CD4-positive, alpha-beta T cell (primary cell): ENCODE data around the gene THBS2. TPM values are rescaled to one million over a fixed set of nuclear protein-coding genes. Genes with fewer than 3 reads are reported as not detected.

Experiments
- ATAC-seq: fragments of 200-7000 bp; cut with Tn5 transposase; one replicate; pipeline ENCODE4 v1.10.0; 2022; ENCODE audit warnings: mild to moderate bottlenecking; ENCODE audit not compliant: poor library complexity
- CTCF ChIA-PET: fragments of 350-600 bp; sonication (Branson Sonifier 250); formaldehyde crosslinking; loops from one replicate; lab custom pipeline; 2021; ENCODE audit warnings: antibody characterized with exemption, inconsistent platforms; lab: Charles Lee
- POLR2A ChIA-PET: fragments of 350-600 bp; sonication (Branson Sonifier 250); formaldehyde crosslinking; loops from one replicate; lab custom pipeline; 2021; ENCODE audit warnings: antibody characterized with exemption, inconsistent platforms; lab: Charles Lee
- DNase-seq, 14 experiments: peaks; one replicate each; pipeline ENCODE4 v3.0.0-alpha.2; 2013 to 2020; ENCODE audit warnings: mixed read lengths in 2 of 14
- H3K27ac ChIP-seq, 2 donors: one replicate each; pipeline versions ENCODE4 v1.5.1 to v1.7.0; 2013; ENCODE audit warnings: low read length in 2 of 2, low read depth in 1 of 2, mild to moderate bottlenecking in 1 of 2
- H3K27me3 ChIP-seq, 2 experiments: 1 replicate in 1 of 2; 2 replicates in 1 of 2; pipeline versions ENCODE4 v1.6.1 to v1.7.0; 2013; ENCODE audit warnings: low read length in 2 of 2, control low read depth in 1 of 2, mild to moderate bottlenecking in 1 of 2, moderate library complexity in 1 of 2; ENCODE audit not compliant: insufficient read depth in 2 of 2, control insufficient read depth in 1 of 2
- H3K36me3 ChIP-seq: one replicate; pipeline ENCODE4 v1.6.1; 2013; ENCODE audit warnings: low read length, control low read depth; ENCODE audit not compliant: insufficient read depth
- H3K4me1 ChIP-seq: one replicate; pipeline ENCODE4 v1.6.1; 2013; ENCODE audit warnings: low read length, control low read depth; ENCODE audit not compliant: insufficient read depth
- H3K4me3 ChIP-seq: one replicate; pipeline ENCODE4 v1.5.1; 2013; ENCODE audit warnings: mild to moderate bottlenecking, low read length, moderate library complexity
- H3K9me3 ChIP-seq, 2 experiments: 1 replicate in 1 of 2; 2 replicates in 1 of 2; pipeline versions ENCODE4 v1.6.1 to v1.7.0; 2013; ENCODE audit warnings: low read length in 2 of 2, mild to moderate bottlenecking in 2 of 2, control low read depth in 1 of 2, moderate library complexity in 1 of 2; ENCODE audit not compliant: control insufficient read depth in 1 of 2, insufficient read depth in 1 of 2
- H3K27ac Mint-ChIP-seq: one replicate; pipeline ENCODE4 v1.8.0; 2020; ENCODE audit warnings: mixed read lengths
- H3K27me3 Mint-ChIP-seq: one replicate; pipeline ENCODE4 v1.8.0; 2021; ENCODE audit warnings: mixed read lengths
- H3K36me3 Mint-ChIP-seq: one replicate; pipeline ENCODE4 v1.8.0; 2021; ENCODE audit warnings: low read depth, mixed read lengths
- H3K4me1 Mint-ChIP-seq: one replicate; pipeline ENCODE4 v1.8.0; 2021; ENCODE audit warnings: low read depth, mixed read lengths
- H3K4me3 Mint-ChIP-seq: one replicate; pipeline ENCODE4 v1.8.0; 2020; ENCODE audit warnings: mild to moderate bottlenecking, mixed read lengths
- H3K9me3 Mint-ChIP-seq: one replicate; pipeline ENCODE4 v1.8.0; 2020; ENCODE audit warnings: mixed read lengths
- intact Hi-C, 2 experiments: fragments of 100-400 bp; cut with DNase I in 1 of 2; cut with micrococcal nuclease in 1 of 2; formaldehyde crosslinking; loops; one replicate each; pipeline versions ENCODE4 v1.15.1 to v1.9.0; 2023 to 2025; cut with DNase I, micrococcal nuclease
- total RNA-seq, 174 experiments: library from RNA in 2 of 174; stranded (reverse) in 2 of 174; gene quantifications; one replicate each; pipeline ENCODE4 v1.2.3 and lab custom pipeline; 2021 to 2026
- TF ChIP-seq, protein P1 (sequence below): fragments of 200-600 bp; IDR thresholded peaks from one replicate; pipeline ENCODE4 v1.8.0; 2022; ENCODE audit warnings: antibody characterized with exemption, mild to moderate bottlenecking

Gene THBS2
- total RNA-seq, 2 experiments from 2014 or later = not detected

DNA sequence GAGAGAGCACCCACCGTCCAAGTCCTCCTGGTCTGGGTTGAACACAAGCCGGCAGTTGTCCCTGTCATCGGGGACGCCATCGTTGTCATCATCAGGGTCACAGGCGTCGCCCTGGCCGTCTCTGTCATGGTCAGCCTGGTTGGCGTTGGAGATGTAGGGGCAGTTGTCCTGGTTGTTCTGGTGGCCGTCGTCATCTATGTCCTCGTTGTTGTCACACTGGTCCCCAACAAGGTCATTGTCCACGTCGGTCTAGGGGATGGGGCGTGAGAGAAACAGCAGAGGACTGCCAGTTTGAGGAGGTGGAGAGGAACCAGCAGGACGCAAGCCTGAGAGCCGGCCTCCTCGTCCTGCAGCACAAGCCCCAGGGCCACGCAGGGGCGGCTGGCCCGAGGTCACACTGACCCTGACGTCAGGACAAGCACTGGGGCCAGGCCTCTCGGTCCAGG, 28.5 kb downstream of the THBS2 start:
- Histone ChIP-seq H3K27ac (no peak overlapping the region), H3K4me1 (no peaks in the 10 kb centered on the region), H3K36me3 (no peaks in the 10 kb centered on the region), H3K27me3 (no peaks in the 10 kb centered on the region), H3K4me3 (no peak overlapping the region), H3K9me3 (peaks cover 0 to 16% of the 10 kb centered on the region in 2 experiments)
- ChIA-PET POLR2A (no interaction called here), CTCF (no interaction called here)
- TF ChIP-seq, protein P1, sequence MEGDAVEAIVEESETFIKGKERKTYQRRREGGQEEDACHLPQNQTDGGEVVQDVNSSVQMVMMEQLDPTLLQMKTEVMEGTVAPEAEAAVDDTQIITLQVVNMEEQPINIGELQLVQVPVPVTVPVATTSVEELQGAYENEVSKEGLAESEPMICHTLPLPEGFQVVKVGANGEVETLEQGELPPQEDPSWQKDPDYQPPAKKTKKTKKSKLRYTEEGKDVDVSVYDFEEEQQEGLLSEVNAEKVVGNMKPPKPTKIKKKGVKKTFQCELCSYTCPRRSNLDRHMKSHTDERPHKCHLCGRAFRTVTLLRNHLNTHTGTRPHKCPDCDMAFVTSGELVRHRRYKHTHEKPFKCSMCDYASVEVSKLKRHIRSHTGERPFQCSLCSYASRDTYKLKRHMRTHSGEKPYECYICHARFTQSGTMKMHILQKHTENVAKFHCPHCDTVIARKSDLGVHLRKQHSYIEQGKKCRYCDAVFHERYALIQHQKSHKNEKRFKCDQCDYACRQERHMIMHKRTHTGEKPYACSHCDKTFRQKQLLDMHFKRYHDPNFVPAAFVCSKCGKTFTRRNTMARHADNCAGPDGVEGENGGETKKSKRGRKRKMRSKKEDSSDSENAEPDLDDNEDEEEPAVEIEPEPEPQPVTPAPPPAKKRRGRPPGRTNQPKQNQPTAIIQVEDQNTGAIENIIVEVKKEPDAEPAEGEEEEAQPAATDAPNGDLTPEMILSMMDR = no peak
- no peaks in the 10 kb centered on the region for H3K36me3 Mint-ChIP-seq
- no peak overlapping the region for H3K27ac Mint-ChIP-seq
- no peaks in the 10 kb centered on the region for H3K9me3 Mint-ChIP-seq
- ATAC-seq (no peak), DNase-seq (no peak)
- no peaks in the 10 kb centered on the region for H3K4me1 Mint-ChIP-seq
- H3K27me3 Mint-ChIP-seq = peaks cover 24% of the 10 kb centered on the region
- H3K4me3 Mint-ChIP-seq = no peak overlapping the region
- intact Hi-C loops = no loop called here

DNA sequence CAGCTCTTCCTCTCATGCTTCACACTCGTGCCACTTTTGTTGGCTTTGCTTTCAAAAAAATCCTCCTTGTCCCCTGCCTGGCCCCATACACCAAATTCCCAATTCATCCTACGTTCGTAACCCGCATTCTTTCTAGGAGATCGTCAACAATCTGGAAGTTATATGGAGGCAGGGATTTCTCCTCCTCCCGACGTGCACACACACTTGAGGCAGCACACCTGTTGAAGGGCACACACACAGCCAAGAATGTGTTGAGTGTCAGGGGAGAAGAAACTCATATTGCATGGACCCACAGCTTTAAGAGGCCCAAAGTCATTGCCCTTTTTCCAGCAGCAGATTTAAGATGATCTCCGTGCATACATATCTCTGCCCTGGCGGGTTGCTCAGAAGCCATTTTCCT, 28.9 kb downstream of the THBS2 start:
- TF ChIP-seq, protein P1 = no peak
- H3K9me3 ChIP-seq = peaks cover 0 to 16% of the 10 kb centered on the region in 2 experiments
- DNase-seq (no peak), ATAC-seq (no peak)
- POLR2A ChIA-PET = no interaction called here
- Mint-ChIP-seq H3K9me3 (no peaks in the 10 kb centered on the region), H3K27ac (no peak overlapping the region), H3K4me1 (no peaks in the 10 kb centered on the region), H3K4me3 (no peak overlapping the region), H3K36me3 (no peaks in the 10 kb centered on the region), H3K27me3 (peaks cover 24% of the 10 kb centered on the region)
- no peak overlapping the region for H3K27ac ChIP-seq
- no peaks in the 10 kb centered on the region for H3K4me1 ChIP-seq
- H3K36me3 ChIP-seq = no peaks in the 10 kb centered on the region
- CTCF ChIA-PET = no interaction called here
- H3K27me3 ChIP-seq = no peaks in the 10 kb centered on the region
- intact Hi-C loops = no loop called here
- no peak overlapping the region for H3K4me3 ChIP-seq

DNA sequence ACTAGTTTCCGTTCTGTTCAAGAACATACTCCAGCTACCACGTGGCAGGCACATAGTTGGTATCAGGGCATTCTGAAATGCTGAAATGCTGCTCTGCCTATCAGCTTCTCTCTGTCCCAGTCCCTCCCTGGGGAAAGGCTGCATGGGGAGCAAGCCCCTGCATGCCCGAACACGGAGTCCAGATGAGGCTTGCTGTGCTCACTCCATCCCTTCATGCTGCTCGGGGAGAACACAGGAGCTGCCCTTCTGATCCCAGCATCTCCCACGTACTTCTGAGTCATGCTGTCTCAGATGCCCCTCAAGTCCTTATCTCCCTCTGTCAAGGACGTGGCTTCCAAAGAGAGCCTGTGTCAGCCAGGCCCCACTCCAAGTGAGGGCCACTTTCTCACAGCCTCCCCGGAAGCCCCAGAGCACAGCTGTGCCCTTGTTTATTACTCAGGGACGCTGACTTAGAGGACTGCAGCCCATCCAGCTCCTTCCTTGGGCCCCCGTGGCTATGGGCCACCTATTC, 29.4 kb downstream of the THBS2 start:
- Mint-ChIP-seq H3K4me3 (no peak overlapping the region), H3K27ac (no peak overlapping the region), H3K9me3 (no peaks in the 10 kb centered on the region), H3K27me3 (peaks cover 24% of the 10 kb centered on the region), H3K36me3 (no peaks in the 10 kb centered on the region), H3K4me1 (no peaks in the 10 kb centered on the region)
- Histone ChIP-seq H3K4me3 (no peak overlapping the region), H3K4me1 (no peaks in the 10 kb centered on the region), H3K36me3 (no peaks in the 10 kb centered on the region), H3K27ac (no peak overlapping the region), H3K27me3 (no peaks in the 10 kb centered on the region), H3K9me3 (peaks cover 0 to 19% of the 10 kb centered on the region in 2 experiments)
- TF ChIP-seq, protein P1 = no peak
- DNase-seq (no peak), ATAC-seq (no peak)
- CTCF ChIA-PET = no interaction called here
- POLR2A ChIA-PET = no interaction called here
- intact Hi-C loops = no loop called here
